ENCODE measurements around the gene VIPAS39. TPM values are rescaled to one million over a fixed set of nuclear protein-coding genes. Genes with fewer than 3 reads are reported as not detected.

Gene VIPAS39
- total and polyA plus RNA-seq, 2 of the 4 experiments (the other 2 are of a cell fraction) = 19.0 to 43.0 TPM

GRCh38 chr14:77406718-77407117, 50.7 kb downstream of the VIPAS39 start:
- Histone ChIP-seq H4K20me1 (ENCODE audit: insufficient read depth, low read length) (no peaks in the 10 kb centered on the region), H3K18ac (ENCODE audit: low read depth, low read length) (no peak overlapping the region), H2BK120ac (ENCODE audit: low read depth, low read length) (no peak overlapping the region), H3K14ac (replicated peaks; ENCODE audit: low read depth, low read length) (no peak overlapping the region), H2BK20ac (ENCODE audit: low read depth, low read length) (no peak overlapping the region), H3K23ac (ENCODE audit: low read depth, low read length) (no peak overlapping the region), H2BK15ac (ENCODE audit: low read depth, low read length) (no peak overlapping the region), H3K4me2 (ENCODE audit: low read depth, low read length) (no peak overlapping the region), H3K27ac (ENCODE audit: insufficient read depth, low read length) (no peak overlapping the region), H3K4me1 (ENCODE audit: control insufficient read depth, insufficient read depth, low read length) (no peaks in the 10 kb centered on the region), H2AK5ac (ENCODE audit: low read depth, low read length) (no peak overlapping the region), H3K79me1 (ENCODE audit: low read depth in 1 of 2, low read length in 2 of 2) (no peaks in the 10 kb centered on the region), H3K9me3 (ENCODE audit: control insufficient read depth, insufficient read depth, low read length) (no peaks in the 10 kb centered on the region), H2AFZ (replicated peaks; ENCODE audit: low read length, poor library complexity) (no peak overlapping the region), H3K9me1 (ENCODE audit: insufficient read depth, low read length) (no peaks in the 10 kb centered on the region), H3K56ac (ENCODE audit: extremely low read depth, insufficient read depth, low read length) (no peak overlapping the region), H3K4ac (ENCODE audit: low read depth, low read length) (no peak overlapping the region), H3K36me3 (ENCODE audit: control insufficient read depth, insufficient read depth, low read length) (no peaks in the 10 kb centered on the region), H3K4me3 (ENCODE audit: insufficient read depth, low read depth, low read length) (no peak overlapping the region), H2BK5ac (ENCODE audit: low read depth, low read length, poor library complexity, severe bottlenecking) (no peak overlapping the region), H4K5ac (ENCODE audit: low read depth, low read length) (no peak overlapping the region), H3K9ac (ENCODE audit: low read depth, low read length) (no peak overlapping the region), H2AK9ac (replicated peaks; ENCODE audit: low read depth, low read length, poor library complexity) (no peak overlapping the region), H4K91ac (ENCODE audit: insufficient read depth, low read depth, low read length) (no peak overlapping the region), H3K27me3 (ENCODE audit: control insufficient read depth, insufficient read depth, low read length) (peaks cover 10% of the 10 kb centered on the region), H4K8ac (ENCODE audit: low read depth in 2 of 2, low read length in 2 of 2) (no peak overlapping the region)
- intact Hi-C loops (cut with micrococcal nuclease) = no loop called here
- no peak for TF ChIP-seq CTCF (conservative IDR thresholded peaks at IDR 0.05; ENCODE audit: low read depth, low read length)
- no peak for TF ChIP-seq RFX5 (IDR thresholded peaks at IDR 0.05; ENCODE audit: low read depth, low read length)
- no peak for TF ChIP-seq POLR2A (IDR thresholded peaks at IDR 0.05; ENCODE audit: low read depth, low read length)
- TF ChIP-seq USF2 (IDR thresholded peaks at IDR 0.05; ENCODE audit: low read depth, low read length) = no peak
- TF ChIP-seq MXI1 (IDR thresholded peaks at IDR 0.05; ENCODE audit: borderline replicate concordance, low read depth, low read length) = no peak
- TF ChIP-seq BHLHE40 (IDR thresholded peaks at IDR 0.05; ENCODE audit: low read depth, low read length) = no peak
- no peak for TF ChIP-seq RAD21 (IDR thresholded peaks at IDR 0.05; ENCODE audit: low read length)
- no peak for TF ChIP-seq FOS (IDR thresholded peaks at IDR 0.05; ENCODE audit: low read depth, low read length)
- TF ChIP-seq CEBPB (IDR thresholded peaks at IDR 0.05; ENCODE audit: low read depth, low read length) = no peak
- TF ChIP-seq SMC3 (IDR thresholded peaks at IDR 0.05; ENCODE audit: low read depth, low read length) = no peak
- TF ChIP-seq RCOR1 (IDR thresholded peaks at IDR 0.05; ENCODE audit: insufficient replicate concordance, low read length) = no peak
- no peak for TF ChIP-seq ELK1 (IDR thresholded peaks at IDR 0.05; ENCODE audit: borderline replicate concordance, low read depth, low read length)
- no peak for TF ChIP-seq NFE2L2 (IDR thresholded peaks at IDR 0.05; ENCODE audit: low read depth, low read length)
- TF ChIP-seq CHD1 (IDR thresholded peaks at IDR 0.05; ENCODE audit: low read depth, low read length) = no peak
- TF ChIP-seq MAZ (IDR thresholded peaks at IDR 0.05; ENCODE audit: borderline replicate concordance, low read depth, low read length) = no peak
- no peak for TF ChIP-seq MAFK (IDR thresholded peaks at IDR 0.05; ENCODE audit: low read depth, low read length)
- dilution Hi-C loops (cut with HindIII; ENCODE audit: low sequenced_read_pairs, unreplicated experiment) = no loop called here
- ChIA-PET POLR2A (ENCODE audit: unreplicated experiment) (no interaction called here), CTCF (interaction anchor here (0.5 kb wide), 1 partner anchor 17 kb away, joined by 6 read pairs; no protein-coding TSS in a partner anchor)
- DNase-seq = peak; percentile 10
- WGBS, 2 experiments (ENCODE audit: extremely low coverage in 2 of 2, insufficient read length in 1 of 2) = 60% methylated on average over 1 of the region's 6 CpGs; no CpG with 5 or more reads in 1 of the 2 experiments
- ATAC-seq (ENCODE audit: low read depth) = peak; percentile 37; the same call in 1 of the 2 replicates
- in situ Hi-C loops (cut with MboI; ENCODE audit: low sequenced_read_pairs) = no loop called here
- no TSS peak for BruUV-seq (replicated peaks)
